Measurements from ENCODE around the gene AQP12A. TPM values are rescaled to one million over a fixed set of nuclear protein-coding genes. Genes with fewer than 3 reads are reported as not detected.

Gene AQP12A
- total and polyA plus RNA-seq, 2 experiments from 2014 or later = not detected

GRCh38 chr2:240705204-240705791, 13.6 kb downstream of the AQP12A start:
- Histone ChIP-seq H3K4me1 (ENCODE audit: insufficient read depth) (no peaks in the 10 kb centered on the region), H4K20me1 (replicated peaks; ENCODE audit: insufficient read depth) (no peaks in the 10 kb centered on the region; the same call in 1 of the 2 replicates), H3K79me2 (replicated peaks; ENCODE audit: insufficient read depth) (no peaks in the 10 kb centered on the region), H3K27me3 (ENCODE audit: insufficient read depth) (no peaks in the 10 kb centered on the region), H3K36me3 (ENCODE audit: insufficient read depth) (no peaks in the 10 kb centered on the region), H3K27ac (ENCODE audit: low read depth) (no peak overlapping the region), H3F3A (replicated peaks; ENCODE audit: low read depth) (no peaks in the 10 kb centered on the region), H3K9me2 (ENCODE audit: insufficient read depth) (no peaks in the 10 kb centered on the region), H3K4me3 (no peak overlapping the region), H3K4me2 (no peak overlapping the region), H2AFZ (no peak overlapping the region)
- no peak for DNase-seq (ENCODE audit: low spot score)
- ATAC-seq = no peak
- TF ChIP-seq POLR2AphosphoS5 (IDR thresholded peaks at IDR 0.05; ENCODE audit: low read depth) (no peak), CTCF (conservative IDR thresholded peaks at IDR 0.05; ENCODE audit: low read depth in 2 of 2) (no peak), EZH2 (IDR thresholded peaks at IDR 0.05; ENCODE audit: low read depth, unreplicated experiment) (no peak), ETS1 (IDR thresholded peaks at IDR 0.05) (no peak), REST (IDR thresholded peaks at IDR 0.05; ENCODE audit: unreplicated experiment) (no peak)
- Mint-ChIP-seq H3K9me3 (no peaks in the 10 kb centered on the region), H3K4me1 (peaks cover 3% of the 10 kb centered on the region; the same call in 1 of the 3 replicates), H3K4me3 (no peak overlapping the region), H3K36me3 (ENCODE audit: low read depth) (no peaks in the 10 kb centered on the region), H3K27me3 (ENCODE audit: insufficient read depth, low read depth, poor library complexity) (peaks cover 16% of the 10 kb centered on the region), H3K27ac (no peak overlapping the region)

- H3K4me2 ChIP-seq = no peak overlapping the region
- Mint-ChIP-seq H3K27ac (no peak overlapping the region), H3K27me3 (ENCODE audit: insufficient read depth, low read depth, poor library complexity) (peaks cover 26% of the 10 kb centered on the region), H3K36me3 (ENCODE audit: low read depth) (no peaks in the 10 kb centered on the region), H3K4me1 (peaks cover 3% of the 10 kb centered on the region; the same call in 1 of the 3 replicates), H3K4me3 (no peak overlapping the region), H3K9me3 (no peaks in the 10 kb centered on the region)
- H3F3A ChIP-seq (replicated peaks; ENCODE audit: low read depth) = no peaks in the 10 kb centered on the region
- no peaks in the 10 kb centered on the region for H3K9me2 ChIP-seq (ENCODE audit: insufficient read depth)
- no peaks in the 10 kb centered on the region for H3K79me2 ChIP-seq (replicated peaks; ENCODE audit: insufficient read depth)
- no peak for ATAC-seq
- no peak overlapping the region for H3K27ac ChIP-seq (ENCODE audit: low read depth)
- TF ChIP-seq EZH2phosphoT487 (IDR thresholded peaks at IDR 0.05; ENCODE audit: unreplicated experiment) (no peak), CREB1 (CRISPR knock-in tag; IDR thresholded peaks at IDR 0.05; ENCODE audit: low read depth) (no peak)
- no peak overlapping the region for H2AFZ ChIP-seq
- H3K4me3 ChIP-seq = no peak overlapping the region
- DNase-seq (ENCODE audit: low spot score) = no peak
- H3K36me3 ChIP-seq (ENCODE audit: insufficient read depth) = no peaks in the 10 kb centered on the region
- H3K27me3 ChIP-seq (ENCODE audit: insufficient read depth) = no peaks in the 10 kb centered on the region
- no peaks in the 10 kb centered on the region; the same call in 1 of the 2 replicates for H4K20me1 ChIP-seq (replicated peaks; ENCODE audit: insufficient read depth)
- H3K4me1 ChIP-seq (ENCODE audit: insufficient read depth) = no peaks in the 10 kb centered on the region
These were observed 15.5 kb downstream of the AQP12A start for GRCh38 chr2:240707043-240707756.
